Heart left ventricle (tissue), 16 donors: ENCODE data around the gene ITPRID1. TPM values are rescaled to one million over a fixed set of nuclear protein-coding genes. Genes with fewer than 3 reads are reported as not detected.

ENCODE experiments used
- ATAC-seq, 4 donors: fragments of 200-7000 bp; cut with Tn5 transposase; one replicate each; pipeline ENCODE4 v1.9.1; 2020 to 2022; ENCODE audit warnings: moderate library complexity in 4 of 4, mild to moderate bottlenecking in 3 of 4, moderate number of reproducible peaks in 1 of 4
- DNase-seq, 5 donors: peaks; one replicate each; pipeline ENCODE4 v3.0.0-alpha.2; 2020
- H3K27ac ChIP-seq, 12 donors: fragments of 200-600 bp; sonication (generic) in 4 of 12; one replicate each; pipeline versions ENCODE4 v1.5.0 to v1.8.0; 2016 to 2022; ENCODE audit warnings: mild to moderate bottlenecking in 2 of 12
- H3K27me3 ChIP-seq, 9 donors: fragments of 200-600 bp; sonication (generic) in 2 of 9; one replicate each; pipeline versions ENCODE4 v1.5.1 to v1.8.0; 2016 to 2022; ENCODE audit warnings: mild to moderate bottlenecking in 3 of 9
- H3K36me3 ChIP-seq, 9 donors: fragments of 200-600 bp; sonication (generic) in 2 of 9; one replicate each; pipeline versions ENCODE4 v1.5.0 to v1.8.0; 2018 to 2022; ENCODE audit warnings: mild to moderate bottlenecking in 2 of 9
- H3K4me1 ChIP-seq, 12 donors: fragments of 200-600 bp; sonication (generic) in 4 of 12; one replicate each; pipeline versions ENCODE4 v1.5.0 to v1.8.0; 2016 to 2022; ENCODE audit warnings: mild to moderate bottlenecking in 3 of 12
- H3K4me3 ChIP-seq, 12 donors: fragments of 200-600 bp; sonication (generic) in 4 of 12; one replicate each; pipeline versions ENCODE4 v1.5.0 to v1.8.0; 2017 to 2022; ENCODE audit warnings: mild to moderate bottlenecking in 9 of 12, moderate library complexity in 4 of 12
- H3K9me3 ChIP-seq, 12 donors: fragments of 200-600 bp; sonication (generic) in 4 of 12; one replicate each; pipeline versions ENCODE4 v1.5.0 to v1.8.0; 2016 to 2022; ENCODE audit warnings: mild to moderate bottlenecking in 1 of 12
- CTCF ChIP-seq, 12 donors: fragments of 200-600 bp; sonication (generic) in 4 of 12; IDR thresholded peaks; one replicate each; pipeline versions ENCODE4 v1.5.0 to v1.8.0; 2018 to 2022; ENCODE audit warnings: antibody characterized with exemption in 12 of 12, mild to moderate bottlenecking in 5 of 12
- POLR2A ChIP-seq, 2 donors: fragments of 450-650 bp; IDR thresholded peaks; one replicate each; pipeline ENCODE4 v1.6.1; 2017; ENCODE audit warnings: antibody characterized with exemption in 2 of 2, mild to moderate bottlenecking in 2 of 2, moderate library complexity in 2 of 2
- WGBS, 4 donors: extraction: QIAGEN DNeasy Blood & Tissue Kit in 2 of 4; methylation state at CpG; one replicate each; pipeline versions ENCODE4 v1.1.5 to v1.1.7; 2013 to 2018; 5-methylcytosine and 5-hydroxymethylcytosine counted together
- intact Hi-C, 10 donors: fragments of 100-400 bp; cut with DNase I; formaldehyde crosslinking; loops; one replicate each; pipeline versions ENCODE4 v1.11.1 to v1.14.2; 2022
- polyA plus RNA-seq, 2 donors: library from polyadenylated mRNA; stranded (reverse); fragments of 200-250 nt; gene quantifications; one replicate each; pipeline ENCODE4 v1.2.3, GENCODE V29; 2013
- total RNA-seq, 9 donors: library from RNA; depleted of rRNA in 2 of 9; stranded (reverse); fragments of >200 nt in 2 of 9; fragmentation: NEBNext Ultra II Directional in 3 of 9; extraction: Animal tissue kit (Norgen Biotek cat#: 25700) in 3 of 9; gene quantifications; one replicate each; pipeline versions ENCODE4 v1.1.0 to v1.2.4, GENCODE V29; 2016 to 2023
- donor health status: ischemic (EF 13 %, LVEDD 7.1; RV severe dilation, severe dysfunction).
- donor health status: healthy with polysubstance abuse.
- donor health status: DM: no; HTN: yes; CAD: no.
- donor health status: DM: no; HTN: no; CAD: no.
- donor health status: ischemic (EF 25% LVEDD 6.9; RV normal size, moderate dysfunction).
- donor health status: ischemic (EF 25% LVEDD 5.7; RV mildly dilated, moderate dysfunction).
- donor health status: healthy.
- donor health status: DM: yes; HTN: yes; CAD: no.
- donor health status: ischemic (EF 35%, LVEDD 5.7; RV mildly dilated, moderate dysfunction).
- donor health status: nonischemic (EF 11% LVEDD 7.7; RV severe dilation, severe dysfunction).
- donor health status: DM: yes; HTN: yes; CAD: no.
- donor health status: PGD.
- donor health status: ischemic (EF 29% LVEDD 5.4; RV normal size, mild dysfunction).
- donor health status: nonischemic (EF 23%, LVEDD 6.1; RV moderate dilation, normal function).

ITPRID1 gene
- total and polyA plus RNA-seq, 11 donors: 0.19 TPM; not detected in 10

- 75 to 83% (median 79%) methylated on average over 3 of the region's 3 CpGs for WGBS, 4 donors
- Histone ChIP-seq H3K4me3 (no peak overlapping the region), H3K9me3 (no peaks in the 10 kb centered on the region), H3K27me3 (no peaks in the 10 kb centered on the region), H3K4me1 (peaks cover 0 to 14% (median 0%) of the 10 kb centered on the region in 12 donors), H3K36me3 (no peaks in the 10 kb centered on the region), H3K27ac (no peak overlapping the region)
- TF ChIP-seq POLR2A (IDR thresholded peaks at IDR 0.05) (no peak), CTCF (IDR thresholded peaks at IDR 0.05) (no peak)
- intact Hi-C loops: no loop called here
- DNase-seq: no peak
- ATAC-seq: no peak
Observed at GRCh38 chr7:31688372-31688771, 174.5 kb downstream of the ITPRID1 start.

DNA sequence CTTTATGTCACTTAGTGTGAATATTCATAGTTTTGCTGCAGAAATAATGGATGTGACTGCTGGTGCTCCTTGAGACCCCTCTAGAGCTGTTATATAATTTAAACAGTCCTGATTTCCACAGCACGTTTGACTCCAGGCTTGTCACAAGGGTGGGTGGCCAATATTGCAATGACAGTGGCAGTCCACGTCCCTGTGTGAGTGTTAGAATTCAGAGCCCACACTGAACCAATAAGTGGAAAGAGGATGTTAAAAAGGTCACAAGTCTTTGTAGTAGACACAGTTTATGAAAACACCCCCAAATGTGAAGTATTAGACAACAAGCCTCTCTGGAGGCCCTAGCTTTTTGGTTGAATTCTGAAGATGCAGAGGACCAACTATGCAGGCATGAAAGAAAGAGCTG, 175.1 kb downstream of the ITPRID1 start:
- TF ChIP-seq POLR2A (IDR thresholded peaks at IDR 0.05): no peak
- no peak for TF ChIP-seq CTCF (IDR thresholded peaks at IDR 0.05)
- intact Hi-C loops: no loop called here
- H3K4me1 ChIP-seq: peaks cover 0 to 14% (median 0%) of the 10 kb centered on the region in 12 donors
- no peaks in the 10 kb centered on the region for H3K36me3 ChIP-seq
- no peak for ATAC-seq
- H3K4me3 ChIP-seq: no peak overlapping the region
- no peak overlapping the region for H3K27ac ChIP-seq
- DNase-seq: no peak
- WGBS, 4 donors: 48 to 60% (median 54%) methylated on average over 2 of the region's 2 CpGs
- H3K27me3 ChIP-seq: no peaks in the 10 kb centered on the region
- no peaks in the 10 kb centered on the region for H3K9me3 ChIP-seq

DNA sequence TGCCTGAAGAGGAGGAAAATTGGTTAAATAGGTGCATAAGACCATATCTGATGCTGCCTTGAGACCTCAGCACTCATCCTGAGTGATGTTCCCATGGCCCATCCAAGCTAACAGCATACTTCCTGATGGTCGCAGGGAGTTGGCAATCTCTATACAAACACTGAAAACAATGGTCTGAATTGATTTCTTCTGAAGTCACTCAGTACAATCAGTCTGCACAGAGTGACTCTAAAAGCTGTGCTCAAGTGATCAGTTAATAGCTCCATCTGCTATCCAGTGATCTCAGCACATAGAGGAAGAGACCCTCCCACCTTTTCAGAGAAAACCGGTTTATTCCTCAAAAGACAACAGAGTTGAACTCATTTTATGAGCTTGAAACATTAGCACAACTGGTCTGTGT, 177.0 kb downstream of the ITPRID1 start:
- intact Hi-C loops: no loop called here
- Histone ChIP-seq H3K27ac (no peak overlapping the region), H3K4me1 (peaks cover 0 to 14% (median 0%) of the 10 kb centered on the region in 12 donors), H3K36me3 (no peaks in the 10 kb centered on the region), H3K27me3 (no peaks in the 10 kb centered on the region), H3K9me3 (no peaks in the 10 kb centered on the region), H3K4me3 (no peak overlapping the region)
- no peak for TF ChIP-seq POLR2A (IDR thresholded peaks at IDR 0.05)
- TF ChIP-seq CTCF (IDR thresholded peaks at IDR 0.05): no peak
- no peak for DNase-seq
- WGBS, 4 donors: 59 to 72% (median 64%) methylated on average over 2 of the region's 2 CpGs
- no peak for ATAC-seq

DNA sequence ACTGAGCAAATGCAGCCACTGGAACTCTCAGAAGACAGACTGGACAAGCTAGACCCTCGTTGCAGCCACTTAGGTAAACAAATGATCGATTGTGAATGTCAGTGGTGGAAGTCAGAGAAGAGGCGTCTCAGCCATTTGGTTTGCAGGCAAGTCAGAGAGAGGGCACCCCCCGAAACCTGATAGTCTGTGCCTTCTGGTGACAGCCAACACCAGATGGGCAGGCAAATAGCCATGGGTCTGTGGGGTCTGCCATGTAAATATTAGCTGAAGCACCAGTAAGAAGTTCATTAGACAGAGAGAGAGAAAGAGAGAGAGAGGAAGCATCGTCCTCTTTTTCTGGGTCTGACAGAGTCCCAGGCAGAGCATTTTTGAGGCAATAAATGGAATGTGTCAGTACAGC, 178.6 kb downstream of the ITPRID1 start:
- Histone ChIP-seq H3K27me3 (no peaks in the 10 kb centered on the region), H3K27ac (no peak overlapping the region), H3K4me3 (no peak overlapping the region), H3K4me1 (peaks cover 0 to 14% (median 0%) of the 10 kb centered on the region in 12 donors), H3K9me3 (no peaks in the 10 kb centered on the region), H3K36me3 (no peaks in the 10 kb centered on the region)
- no peak for TF ChIP-seq POLR2A (IDR thresholded peaks at IDR 0.05)
- no peak for TF ChIP-seq CTCF (IDR thresholded peaks at IDR 0.05)
- intact Hi-C loops: no loop called here
- DNase-seq (no peak), ATAC-seq (no peak)
- 54 to 77% (median 65%) methylated on average over 5 of the region's 5 CpGs for WGBS, 4 donors
